WTC11 (cell line): Measurements from ENCODE around the gene COX7C.

Experiments used
- CBFB ChIP-seq: sonication (generic); formaldehyde crosslinking; IDR thresholded peaks from 2 replicates; pipeline ENCODE4 v1.8.1; 2022; ENCODE audit warnings: mild to moderate bottlenecking, low read depth, missing genetic modification reagents
- ESRRA ChIP-seq: sonication (generic); formaldehyde crosslinking; IDR thresholded peaks from 2 replicates; pipeline ENCODE4 v1.8.1; 2022; ENCODE audit warnings: mild to moderate bottlenecking, missing genetic modification reagents, borderline replicate concordance
- JUN ChIP-seq: sonication (generic); formaldehyde crosslinking; IDR thresholded peaks from 2 replicates; pipeline ENCODE4 v1.8.0; 2023; ENCODE audit warnings: mild to moderate bottlenecking, missing genetic modification reagents
- KAT7 ChIP-seq: sonication (generic); formaldehyde crosslinking; IDR thresholded peaks from 2 replicates; pipeline ENCODE4 v1.8.1; 2023; ENCODE audit warnings: missing genetic modification reagents, mild to moderate bottlenecking, borderline replicate concordance
- NFYB ChIP-seq: sonication (generic); formaldehyde crosslinking; conservative IDR thresholded peaks from 2 replicates; pipeline ENCODE4 v1.8.0; 2022; ENCODE audit warnings: low read depth, missing genetic modification reagents
- SP1 ChIP-seq: sonication (generic); formaldehyde crosslinking; conservative IDR thresholded peaks from 2 replicates; pipeline ENCODE4 v1.8.1; 2022; ENCODE audit warnings: missing genetic modification reagents
- TEAD1 ChIP-seq: sonication (generic); formaldehyde crosslinking; IDR thresholded peaks from 2 replicates; pipeline ENCODE4 v1.8.0; 2022; ENCODE audit warnings: mild to moderate bottlenecking, missing genetic modification reagents
- TEAD4 ChIP-seq: sonication (generic); formaldehyde crosslinking; IDR thresholded peaks from 2 replicates; pipeline ENCODE4 v1.8.0; 2022; ENCODE audit warnings: mild to moderate bottlenecking, missing genetic modification reagents
- TF ChIP-seq, protein P1 (sequence below): fragments of 200-600 bp; IDR thresholded peaks from 2 replicates; pipeline ENCODE4 v1.8.0; 2022; ENCODE audit warnings: antibody characterized with exemption
- TF ChIP-seq, protein P2 (sequence below): sonication (generic); formaldehyde crosslinking; IDR thresholded peaks from 2 replicates; pipeline ENCODE4 v1.8.0; 2022; ENCODE audit warnings: mild to moderate bottlenecking, missing genetic modification reagents
- TF ChIP-seq, protein P3 (sequence below): sonication (generic); formaldehyde crosslinking; IDR thresholded peaks from 2 replicates; pipeline ENCODE4 v1.8.0; 2022; ENCODE audit warnings: mild to moderate bottlenecking, missing genetic modification reagents

DNA sequence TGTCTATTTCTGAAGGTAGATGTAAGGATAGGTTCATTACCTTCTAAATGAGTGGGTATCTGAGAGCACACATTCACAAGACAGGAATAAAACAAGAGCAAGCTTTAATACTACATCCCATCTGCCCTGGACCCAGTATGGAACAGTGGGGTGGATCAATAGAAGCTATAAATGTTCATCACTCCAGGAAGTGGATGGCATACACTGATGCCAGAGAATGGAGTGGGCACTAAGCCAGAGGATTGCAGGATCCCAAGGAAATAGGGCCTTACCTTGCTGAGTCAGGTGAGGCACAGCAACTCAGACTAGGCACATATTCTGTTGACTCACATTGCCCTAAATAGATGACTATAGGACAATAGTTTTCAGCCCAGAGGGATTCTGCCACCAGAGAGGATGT, 21.3 kb upstream of the COX7C start:
- TF ChIP-seq SP1 = no peak
- TF ChIP-seq, protein P1, sequence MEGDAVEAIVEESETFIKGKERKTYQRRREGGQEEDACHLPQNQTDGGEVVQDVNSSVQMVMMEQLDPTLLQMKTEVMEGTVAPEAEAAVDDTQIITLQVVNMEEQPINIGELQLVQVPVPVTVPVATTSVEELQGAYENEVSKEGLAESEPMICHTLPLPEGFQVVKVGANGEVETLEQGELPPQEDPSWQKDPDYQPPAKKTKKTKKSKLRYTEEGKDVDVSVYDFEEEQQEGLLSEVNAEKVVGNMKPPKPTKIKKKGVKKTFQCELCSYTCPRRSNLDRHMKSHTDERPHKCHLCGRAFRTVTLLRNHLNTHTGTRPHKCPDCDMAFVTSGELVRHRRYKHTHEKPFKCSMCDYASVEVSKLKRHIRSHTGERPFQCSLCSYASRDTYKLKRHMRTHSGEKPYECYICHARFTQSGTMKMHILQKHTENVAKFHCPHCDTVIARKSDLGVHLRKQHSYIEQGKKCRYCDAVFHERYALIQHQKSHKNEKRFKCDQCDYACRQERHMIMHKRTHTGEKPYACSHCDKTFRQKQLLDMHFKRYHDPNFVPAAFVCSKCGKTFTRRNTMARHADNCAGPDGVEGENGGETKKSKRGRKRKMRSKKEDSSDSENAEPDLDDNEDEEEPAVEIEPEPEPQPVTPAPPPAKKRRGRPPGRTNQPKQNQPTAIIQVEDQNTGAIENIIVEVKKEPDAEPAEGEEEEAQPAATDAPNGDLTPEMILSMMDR = no peak
- no peak for TF ChIP-seq NFYB (CRISPR knock-in tag)
- TF ChIP-seq TEAD4 (CRISPR knock-in tag) = no peak
- TF ChIP-seq, protein P2, sequence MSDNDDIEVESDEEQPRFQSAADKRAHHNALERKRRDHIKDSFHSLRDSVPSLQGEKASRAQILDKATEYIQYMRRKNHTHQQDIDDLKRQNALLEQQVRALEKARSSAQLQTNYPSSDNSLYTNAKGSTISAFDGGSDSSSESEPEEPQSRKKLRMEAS (CRISPR knock-in tag) = no peak
- TF ChIP-seq TEAD1 (CRISPR knock-in tag) = no peak
- no peak for TF ChIP-seq ESRRA (CRISPR knock-in tag)
- no peak for TF ChIP-seq CBFB
- TF ChIP-seq JUN (CRISPR knock-in tag) = no peak
- TF ChIP-seq KAT7 (CRISPR knock-in tag) = no peak
- TF ChIP-seq, protein P3, sequence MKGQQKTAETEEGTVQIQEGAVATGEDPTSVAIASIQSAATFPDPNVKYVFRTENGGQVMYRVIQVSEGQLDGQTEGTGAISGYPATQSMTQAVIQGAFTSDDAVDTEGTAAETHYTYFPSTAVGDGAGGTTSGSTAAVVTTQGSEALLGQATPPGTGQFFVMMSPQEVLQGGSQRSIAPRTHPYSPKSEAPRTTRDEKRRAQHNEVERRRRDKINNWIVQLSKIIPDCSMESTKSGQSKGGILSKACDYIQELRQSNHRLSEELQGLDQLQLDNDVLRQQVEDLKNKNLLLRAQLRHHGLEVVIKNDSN = no peak
